Measurements from ENCODE around the gene RNF220.
"Not testable (repeated sequence)": the region's sequence is repeated elsewhere in the genome, so short reads cannot be mapped to it uniquely, and the experiment has no call there.

Gene RNF220

GRCh38 chr1:44496541-44497171 lies 91.6 kb downstream of the RNF220 start:
- DNase-seq (ENCODE audit: low read depth), result no peak

- DNase-seq (ENCODE audit: low read depth), result no peak
Measured at GRCh38 chr1:44497422-44498170, 92.5 kb downstream of the RNF220 start.

GRCh38 chr1:44499306-44499705 lies 94.3 kb downstream of the RNF220 start:
- DNase-seq (ENCODE audit: low read depth), result no peak

GRCh38 chr1:44500181-44501046 lies 95.4 kb downstream of the RNF220 start:
- no peak for DNase-seq (ENCODE audit: low read depth)

GRCh38 chr1:44501047-44501890 lies 96.2 kb downstream of the RNF220 start:
- DNase-seq (ENCODE audit: low read depth), result no peak

GRCh38 chr1:44502823-44503222 lies 97.8 kb downstream of the RNF220 start:
- not testable (repeated sequence) for DNase-seq (ENCODE audit: low read depth)

GRCh38 chr1:44503625-44504024 lies 98.6 kb downstream of the RNF220 start:
- no peak for DNase-seq (ENCODE audit: low read depth)

- no peak for DNase-seq (ENCODE audit: low read depth)
Measured at GRCh38 chr1:44505210-44505993, 100.3 kb downstream of the RNF220 start.

- no peak for DNase-seq (ENCODE audit: low read depth)
Measured at GRCh38 chr1:44507490-44508396, 102.7 kb downstream of the RNF220 start.

- DNase-seq (ENCODE audit: low read depth), result no peak
Measured at GRCh38 chr1:44508397-44508745, 103.3 kb downstream of the RNF220 start.

GRCh38 chr1:44511363-44511762 lies 106.3 kb downstream of the RNF220 start:
- no peak for DNase-seq (ENCODE audit: low read depth)

GRCh38 chr1:44511769-44512168 lies 106.7 kb downstream of the RNF220 start:
- no peak for DNase-seq (ENCODE audit: low read depth)

- no peak for DNase-seq (ENCODE audit: low read depth)
Measured at GRCh38 chr1:44512313-44512885, 107.3 kb downstream of the RNF220 start.

GRCh38 chr1:44513111-44513510 lies 108.1 kb downstream of the RNF220 start:
- DNase-seq (ENCODE audit: low read depth), result no peak

GRCh38 chr1:44514673-44515072 lies 109.6 kb downstream of the RNF220 start:
- DNase-seq (ENCODE audit: low read depth), result no peak

- DNase-seq (ENCODE audit: low read depth), result no peak
Measured at GRCh38 chr1:44515416-44515815, 110.4 kb downstream of the RNF220 start.

- no peak for DNase-seq (ENCODE audit: low read depth)
Measured at GRCh38 chr1:44519035-44519676, 114.1 kb downstream of the RNF220 start.

- no peak for DNase-seq (ENCODE audit: low read depth)
Measured at GRCh38 chr1:44521378-44522080, 116.5 kb downstream of the RNF220 start.
